Endothelial cell of umbilical vein (primary cell): Measurements from ENCODE around the gene DHDH. TPM values are rescaled to one million over a fixed set of nuclear protein-coding genes. Genes with fewer than 3 reads are reported as not detected.

Experiments used
- BruUV-seq: library from RNA; stranded (reverse); fragments of 400-500 nt; replicated peaks from 2 replicates; lab custom pipeline; 2021; lab: Mats Ljungman, UMichigan
- CTCF ChIA-PET: fragments of 300-600, 350-600 bp; sonication (Branson Sonifier 250); formaldehyde crosslinking; loops from one replicate; lab custom pipeline; 2021; ENCODE audit warnings: antibody characterized with exemption, inconsistent platforms; lab: Charles Lee
- POLR2A ChIA-PET: fragments of 300-600, 350-600 bp; sonication (Branson Sonifier 250); formaldehyde crosslinking; loops from one replicate; lab custom pipeline; 2021; ENCODE audit warnings: antibody characterized with exemption, inconsistent platforms; lab: Charles Lee
- DNase-seq: peaks from one replicate; pipeline ENCODE4 v3.0.0-alpha.2; 2011; ENCODE audit warnings: low read depth, low spot score
- FAIRE-seq: peaks from 2 replicates; lab custom pipeline; 2011; peaks lifted over from hg19 to GRCh38; lab: Jason Lieb, UNC
- H2AFZ ChIP-seq: 2 replicates; pipeline ENCODE4 v1.6.0; 2012; ENCODE audit warnings: low read depth, low read length, control low read depth, inconsistent platforms
- H3K27ac ChIP-seq: 2 replicates; pipeline ENCODE4 v1.5.1; 2011; ENCODE audit warnings: low read depth, mild to moderate bottlenecking, control low read depth, low read length, moderate library complexity; ENCODE audit not compliant: insufficient read depth
- H3K27me3 ChIP-seq, 2 experiments: 2 replicates each; pipeline versions ENCODE4 v1.6.0 to v1.6.1; 2011; ENCODE audit warnings: low read length in 2 of 2, mixed read lengths in 1 of 2; ENCODE audit not compliant: control insufficient read depth in 2 of 2, insufficient read depth in 2 of 2
- H3K36me3 ChIP-seq, 2 experiments: 2 replicates in 1 of 2; 3 replicates in 1 of 2; pipeline ENCODE4 v1.5.1; 2011; ENCODE audit warnings: low read length in 2 of 2, mild to moderate bottlenecking in 1 of 2, moderate library complexity in 1 of 2; ENCODE audit not compliant: control insufficient read depth in 2 of 2, insufficient read depth in 2 of 2; ENCODE audit errors: extremely low read depth in 1 of 2
- H3K4me1 ChIP-seq: 3 replicates; pipeline ENCODE4 v1.5.1; 2011; ENCODE audit warnings: mild to moderate bottlenecking, low read length; ENCODE audit not compliant: control insufficient read depth, insufficient read depth; ENCODE audit errors: extremely low read depth
- H3K4me2 ChIP-seq: 2 replicates; pipeline ENCODE4 v1.6.1; 2011; ENCODE audit warnings: low read length, control low read depth, mixed read lengths; ENCODE audit not compliant: insufficient read depth
- H3K4me3 ChIP-seq, 3 experiments: fragments of 200-600 bp in 1 of 3; sonication (generic), shearing (Covaris generic) in 1 of 3; replicated peaks in 1 of 3; 2 replicates each; pipeline ENCODE4 v1.5.1; 2011 to 2016; ENCODE audit warnings: control low read depth in 3 of 3, low read length in 3 of 3, mild to moderate bottlenecking in 2 of 3, inconsistent platforms in 1 of 3, low read depth in 1 of 3, moderate library complexity in 1 of 3; ENCODE audit not compliant: insufficient read depth in 1 of 3
- H3K79me2 ChIP-seq: 2 replicates; pipeline ENCODE4 v1.6.0; 2012; ENCODE audit warnings: low read length, inconsistent platforms; ENCODE audit not compliant: control insufficient read depth, insufficient read depth
- H3K9ac ChIP-seq: replicated peaks from 2 replicates; pipeline ENCODE3; 2011; ENCODE audit warnings: low read length, control low read depth; ENCODE audit not compliant: insufficient read depth; ENCODE audit errors: extremely low read depth
- H3K9me1 ChIP-seq: replicated peaks from 3 replicates; pipeline ENCODE4 v1.6.0; 2011; ENCODE audit warnings: mild to moderate bottlenecking, low read length; ENCODE audit not compliant: control insufficient read depth, insufficient read depth; ENCODE audit errors: extremely low read depth
- H3K9me3 ChIP-seq: replicated peaks from 2 replicates; pipeline ENCODE4 v1.5.1; 2012; ENCODE audit warnings: low read length, inconsistent platforms; ENCODE audit not compliant: control insufficient read depth, insufficient read depth
- H4K20me1 ChIP-seq: replicated peaks from 2 replicates; pipeline ENCODE3; 2011; ENCODE audit warnings: mild to moderate bottlenecking, low read length; ENCODE audit not compliant: control insufficient read depth, insufficient read depth; ENCODE audit errors: extremely low read depth
- GATA2 ChIP-seq: IDR thresholded peaks from 2 replicates; pipeline ENCODE4 v1.7.0; 2011; ENCODE audit warnings: low read depth, mild to moderate bottlenecking, moderate library complexity, mixed read lengths, low read length; ENCODE audit not compliant: insufficient read length, insufficient read depth
- JUN ChIP-seq: IDR thresholded peaks from 2 replicates; pipeline ENCODE4 v1.6.1; 2011; ENCODE audit warnings: borderline replicate concordance, low read depth; ENCODE audit not compliant: insufficient read length, insufficient read depth
- POLR2A ChIP-seq: IDR thresholded peaks from 2 replicates; pipeline ENCODE4 v1.6.1; 2012; ENCODE audit warnings: low read depth, mild to moderate bottlenecking, control low read depth, low read length
- dilution Hi-C: fragments of 300-500 bp; cut with MboI; formaldehyde crosslinking; loops from one replicate; pipeline ENCODE4 v1.15.0; 2019; ENCODE audit warnings: low sequenced_read_pairs; ENCODE audit not compliant: extremely low pct_ligation_motif_present
- intact Hi-C: fragments of 100-400 bp; cut with micrococcal nuclease; formaldehyde crosslinking; loops from one replicate; pipeline ENCODE4 v1.10.0; 2022
- polyA plus RNA-seq, 4 experiments: library from polyadenylated mRNA; depleted of rRNA in 3 of 4; stranded (reverse) in 3 of 4; unstranded in 1 of 4; fragments of >200 nt; gene quantifications; 2 replicates each; pipeline versions ENCODE4 v1.2.1 to v1.2.3, GENCODE V29; 2011 to 2012; ENCODE audit warnings: missing spikeins in 1 of 4
- total RNA-seq: library from RNA; stranded (reverse); gene quantifications from 2 replicates; pipeline ENCODE4 v1.2.3, GENCODE V29; 2021
- TF ChIP-seq, protein P1 (sequence below), 2 donors: IDR thresholded peaks; 1 replicate in 1 of 2; 2 replicates in 1 of 2; pipeline ENCODE4 v1.5.1; 2011; ENCODE audit warnings: low read length in 2 of 2, mild to moderate bottlenecking in 2 of 2, moderate library complexity in 2 of 2, control low read depth in 1 of 2, inconsistent platforms in 1 of 2, low read depth in 1 of 2; ENCODE audit not compliant: insufficient read depth in 1 of 2; ENCODE audit errors: extremely low read depth in 1 of 2

The DHDH gene
- total and polyA plus RNA-seq, 2 donors (not counting 3 experiments of a cell fraction or from before 2014, with no cell fraction given) = not detected

DNA sequence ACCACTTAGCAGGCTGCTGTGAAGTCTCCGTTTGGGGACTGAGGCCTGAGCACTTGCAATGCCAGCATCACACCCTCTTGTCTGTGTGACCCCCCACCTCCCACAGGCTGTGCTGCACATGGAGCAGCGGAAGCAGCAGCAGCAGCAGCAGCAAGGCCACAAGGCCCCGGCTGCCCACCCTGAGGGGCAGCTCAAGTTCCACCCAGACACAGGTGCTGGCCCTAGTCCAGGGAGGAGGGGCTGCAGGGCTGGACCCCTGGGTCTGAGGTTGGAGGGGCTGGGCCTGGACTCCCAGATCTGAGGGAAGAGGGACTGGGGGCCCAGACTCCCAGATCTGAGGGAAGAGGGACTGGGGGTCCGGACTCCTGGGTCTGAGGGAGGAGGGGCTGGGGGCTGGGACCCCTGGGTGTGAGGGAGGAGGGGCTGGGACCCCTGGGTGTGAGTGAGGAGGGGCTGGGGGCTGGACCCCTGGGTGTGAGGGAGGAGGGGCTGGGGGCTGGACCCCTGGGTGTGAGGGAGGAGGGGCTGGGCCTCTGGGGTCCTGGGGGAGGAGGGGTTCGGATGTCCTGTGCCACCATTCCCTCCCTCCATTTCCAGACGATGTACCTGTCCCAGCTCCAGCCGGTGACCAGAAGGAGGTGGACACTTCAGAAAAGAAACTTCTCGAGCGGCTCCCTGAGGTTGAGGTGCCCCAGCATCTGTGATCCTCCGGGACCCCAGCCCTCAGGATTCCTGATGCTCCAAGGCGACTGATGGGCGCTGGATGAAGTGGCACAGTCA lies 11.6 kb upstream of the DHDH start:
- POLR2A ChIA-PET = no interaction called here
- dilution Hi-C loops = no loop called here
- CTCF ChIA-PET = interaction anchor here (0.9 kb wide), 1 partner anchor 49 kb away, joined by 3 read pairs; no protein-coding TSS in a partner anchor
- intact Hi-C loops = no loop called here
- H3K36me3 ChIP-seq = peaks cover 2 to 31% of the 10 kb centered on the region in 2 experiments
- H3K27ac ChIP-seq = no peak overlapping the region
- peaks cover 2% of the 10 kb centered on the region for H3K4me1 ChIP-seq
- H4K20me1 ChIP-seq = no peaks in the 10 kb centered on the region
- H3K9me3 ChIP-seq = no peaks in the 10 kb centered on the region
- H3K4me3 ChIP-seq = no peak overlapping the region
- no peak overlapping the region for H2AFZ ChIP-seq
- no peaks in the 10 kb centered on the region for H3K9me1 ChIP-seq
- H3K9ac ChIP-seq = no peak overlapping the region
- no peaks in the 10 kb centered on the region for H3K79me2 ChIP-seq
- H3K4me2 ChIP-seq = no peak overlapping the region
- TF ChIP-seq GATA2 = no peak
- TF ChIP-seq POLR2A = no peak
- TF ChIP-seq, protein P1, sequence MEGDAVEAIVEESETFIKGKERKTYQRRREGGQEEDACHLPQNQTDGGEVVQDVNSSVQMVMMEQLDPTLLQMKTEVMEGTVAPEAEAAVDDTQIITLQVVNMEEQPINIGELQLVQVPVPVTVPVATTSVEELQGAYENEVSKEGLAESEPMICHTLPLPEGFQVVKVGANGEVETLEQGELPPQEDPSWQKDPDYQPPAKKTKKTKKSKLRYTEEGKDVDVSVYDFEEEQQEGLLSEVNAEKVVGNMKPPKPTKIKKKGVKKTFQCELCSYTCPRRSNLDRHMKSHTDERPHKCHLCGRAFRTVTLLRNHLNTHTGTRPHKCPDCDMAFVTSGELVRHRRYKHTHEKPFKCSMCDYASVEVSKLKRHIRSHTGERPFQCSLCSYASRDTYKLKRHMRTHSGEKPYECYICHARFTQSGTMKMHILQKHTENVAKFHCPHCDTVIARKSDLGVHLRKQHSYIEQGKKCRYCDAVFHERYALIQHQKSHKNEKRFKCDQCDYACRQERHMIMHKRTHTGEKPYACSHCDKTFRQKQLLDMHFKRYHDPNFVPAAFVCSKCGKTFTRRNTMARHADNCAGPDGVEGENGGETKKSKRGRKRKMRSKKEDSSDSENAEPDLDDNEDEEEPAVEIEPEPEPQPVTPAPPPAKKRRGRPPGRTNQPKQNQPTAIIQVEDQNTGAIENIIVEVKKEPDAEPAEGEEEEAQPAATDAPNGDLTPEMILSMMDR (IDR thresholded peaks at IDR 0.05; ENCODE audit: extremely low read depth in 1 of 2, insufficient read depth in 1 of 2, low read depth in 1 of 2, low read length in 2 of 2) = no peak
- no peak for TF ChIP-seq JUN
- no peaks in the 10 kb centered on the region for H3K27me3 ChIP-seq
- no peak for DNase-seq
- no peak for FAIRE-seq
- no TSS peak for BruUV-seq
